ENCODE measurements around the gene GLTPD2.
A peak's percentile ranks its signal among the peaks of the same experiment; 100 is the strongest.

GLTPD2 gene

DNA sequence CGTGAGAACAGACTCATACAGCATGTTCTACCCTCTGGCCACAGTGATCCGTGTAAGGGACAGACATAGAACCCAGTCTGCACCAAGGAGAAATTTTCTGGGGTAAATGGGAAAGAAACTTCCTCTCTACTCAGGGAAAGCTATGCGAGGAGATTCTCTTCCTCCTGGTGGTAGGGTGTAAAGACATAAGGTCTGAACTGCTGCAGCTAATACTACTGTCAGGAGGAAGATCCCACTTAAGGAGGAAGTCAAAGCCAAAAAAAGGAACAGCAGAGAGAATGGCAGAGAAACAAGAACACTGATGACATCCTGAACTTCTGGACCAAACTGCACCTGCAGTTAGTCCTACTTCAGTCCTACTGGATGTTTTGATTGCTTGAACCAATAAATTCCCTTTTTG lies 24.2 kb upstream of the GLTPD2 start:
- peak; percentile 56 for DNase-seq (ENCODE audit: low read depth)
- H3K4me3 ChIP-seq (ENCODE audit: low read depth, low read length) = no peak overlapping the region
- TF ChIP-seq MYC (IDR thresholded peaks at IDR 0.05; ENCODE audit: low read depth, low read length) (no peak), POLR2A (IDR thresholded peaks at IDR 0.05; ENCODE audit: extremely low read depth, insufficient read length) (no peak)
- TF ChIP-seq, protein P1, sequence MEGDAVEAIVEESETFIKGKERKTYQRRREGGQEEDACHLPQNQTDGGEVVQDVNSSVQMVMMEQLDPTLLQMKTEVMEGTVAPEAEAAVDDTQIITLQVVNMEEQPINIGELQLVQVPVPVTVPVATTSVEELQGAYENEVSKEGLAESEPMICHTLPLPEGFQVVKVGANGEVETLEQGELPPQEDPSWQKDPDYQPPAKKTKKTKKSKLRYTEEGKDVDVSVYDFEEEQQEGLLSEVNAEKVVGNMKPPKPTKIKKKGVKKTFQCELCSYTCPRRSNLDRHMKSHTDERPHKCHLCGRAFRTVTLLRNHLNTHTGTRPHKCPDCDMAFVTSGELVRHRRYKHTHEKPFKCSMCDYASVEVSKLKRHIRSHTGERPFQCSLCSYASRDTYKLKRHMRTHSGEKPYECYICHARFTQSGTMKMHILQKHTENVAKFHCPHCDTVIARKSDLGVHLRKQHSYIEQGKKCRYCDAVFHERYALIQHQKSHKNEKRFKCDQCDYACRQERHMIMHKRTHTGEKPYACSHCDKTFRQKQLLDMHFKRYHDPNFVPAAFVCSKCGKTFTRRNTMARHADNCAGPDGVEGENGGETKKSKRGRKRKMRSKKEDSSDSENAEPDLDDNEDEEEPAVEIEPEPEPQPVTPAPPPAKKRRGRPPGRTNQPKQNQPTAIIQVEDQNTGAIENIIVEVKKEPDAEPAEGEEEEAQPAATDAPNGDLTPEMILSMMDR (IDR thresholded peaks at IDR 0.05; ENCODE audit: low read depth, low read length) = no peak
- TF ChIP-seq, protein P2, sequence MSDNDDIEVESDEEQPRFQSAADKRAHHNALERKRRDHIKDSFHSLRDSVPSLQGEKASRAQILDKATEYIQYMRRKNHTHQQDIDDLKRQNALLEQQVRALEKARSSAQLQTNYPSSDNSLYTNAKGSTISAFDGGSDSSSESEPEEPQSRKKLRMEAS (IDR thresholded peaks at IDR 0.05; ENCODE audit: low read depth, low read length) = no peak

DNA sequence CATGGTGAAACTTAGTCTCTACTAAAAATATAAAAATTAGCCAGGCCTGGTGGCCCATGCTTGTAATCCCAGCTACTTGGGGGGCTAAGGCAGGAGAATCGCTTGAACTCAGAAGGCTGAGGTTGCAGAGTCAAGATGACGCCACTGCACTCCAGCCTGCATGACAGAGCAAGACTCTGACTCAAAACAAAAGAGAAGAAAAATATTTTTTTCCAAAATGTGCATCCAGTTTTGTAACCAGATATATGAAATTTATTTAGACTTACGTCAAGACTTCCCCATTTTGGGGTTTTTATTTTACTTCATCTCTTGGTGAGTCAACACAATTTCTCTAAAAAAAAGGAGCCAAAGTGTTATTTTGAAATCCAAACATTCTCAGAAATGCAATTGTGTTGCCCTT lies 22.6 kb upstream of the GLTPD2 start:
- TF ChIP-seq POLR2A (IDR thresholded peaks at IDR 0.05; ENCODE audit: extremely low read depth, insufficient read length) (no peak), MYC (IDR thresholded peaks at IDR 0.05; ENCODE audit: low read depth, low read length) (no peak)
- peak; percentile 30 for DNase-seq (ENCODE audit: low read depth)
- no peak overlapping the region for H3K4me3 ChIP-seq (ENCODE audit: low read depth, low read length)

DNA sequence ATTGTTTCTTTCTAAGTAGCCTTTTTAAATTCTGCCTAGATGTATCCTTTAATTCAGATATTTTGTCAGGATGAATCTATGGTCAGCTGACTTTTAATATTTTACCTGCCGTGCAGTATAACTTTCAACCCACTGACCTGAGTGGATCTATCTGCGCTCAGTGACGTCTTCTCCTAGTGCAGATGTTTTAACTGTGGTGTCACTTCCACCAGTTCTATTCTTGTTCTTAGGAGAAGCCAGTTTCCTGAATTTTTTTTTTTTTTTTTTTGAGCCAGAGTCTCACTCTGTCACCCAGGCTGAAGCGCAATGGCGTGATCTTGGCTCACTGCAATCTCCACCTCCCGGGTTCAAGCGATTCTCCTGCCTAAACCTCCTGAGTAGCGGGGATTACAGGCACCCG lies 22.0 kb upstream of the GLTPD2 start:
- DNase-seq (ENCODE audit: low read depth) = no peak
- no peak for TF ChIP-seq POLR2A (IDR thresholded peaks at IDR 0.05; ENCODE audit: extremely low read depth, insufficient read length)
- TF ChIP-seq, protein P1 (IDR thresholded peaks at IDR 0.05; ENCODE audit: low read depth, low read length) = no peak
- TF ChIP-seq, protein P2 (IDR thresholded peaks at IDR 0.05; ENCODE audit: low read depth, low read length) = no peak
- no peak for TF ChIP-seq MYC (IDR thresholded peaks at IDR 0.05; ENCODE audit: low read depth, low read length)
- H3K4me3 ChIP-seq (ENCODE audit: low read depth, low read length) = no peak overlapping the region

DNA sequence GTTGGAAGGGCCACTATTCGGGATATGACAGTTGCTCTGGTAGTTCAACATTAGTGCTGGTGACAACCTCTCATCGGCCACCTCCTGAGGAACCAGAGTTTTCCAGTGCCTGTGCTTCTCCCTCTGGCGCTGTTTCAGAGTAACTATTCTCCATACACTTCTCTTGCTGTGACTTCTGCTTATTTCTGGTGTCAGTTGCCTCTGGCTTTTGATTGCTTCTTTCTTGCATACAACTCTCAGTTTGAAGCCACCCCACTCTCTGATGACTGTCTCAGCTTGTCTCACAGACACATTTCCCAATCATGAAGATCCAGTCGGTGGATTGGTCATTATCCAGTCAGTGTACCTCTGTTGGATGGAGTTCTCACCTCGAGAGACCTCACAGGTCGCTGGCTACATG lies 20.5 kb upstream of the GLTPD2 start:
- no peak for DNase-seq (ENCODE audit: low read depth)
- H3K4me3 ChIP-seq (ENCODE audit: low read depth, low read length) = no peak overlapping the region
- TF ChIP-seq, protein P2 (IDR thresholded peaks at IDR 0.05; ENCODE audit: low read depth, low read length) = no peak
- TF ChIP-seq POLR2A (IDR thresholded peaks at IDR 0.05; ENCODE audit: extremely low read depth, insufficient read length) = no peak
- no peak for TF ChIP-seq MYC (IDR thresholded peaks at IDR 0.05; ENCODE audit: low read depth, low read length)
- TF ChIP-seq, protein P1 (IDR thresholded peaks at IDR 0.05; ENCODE audit: low read depth, low read length) = no peak

DNA sequence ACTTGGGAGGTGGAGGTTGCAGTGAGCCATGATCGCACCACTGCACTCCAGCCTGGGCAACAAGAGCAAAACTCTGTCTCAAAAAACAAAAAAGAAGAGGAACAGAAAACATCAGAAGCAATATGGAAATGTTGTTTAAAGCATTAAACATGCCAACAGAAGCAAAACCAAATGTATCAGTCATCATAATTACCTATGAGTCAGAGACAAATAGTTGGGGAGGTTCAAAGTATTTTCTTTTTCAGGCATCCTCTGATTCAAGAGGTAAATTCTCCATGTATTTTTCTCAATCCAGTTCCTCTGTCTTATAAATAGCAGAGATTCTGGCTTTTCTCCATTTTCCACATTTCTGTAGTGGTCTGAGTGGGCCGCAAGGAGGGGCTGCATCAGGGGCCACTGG lies 19.1 kb upstream of the GLTPD2 start:
- DNase-seq (ENCODE audit: low read depth) = no peak
- TF ChIP-seq, protein P2 (IDR thresholded peaks at IDR 0.05; ENCODE audit: low read depth, low read length) = no peak
- TF ChIP-seq MYC (IDR thresholded peaks at IDR 0.05; ENCODE audit: low read depth, low read length) (no peak), POLR2A (IDR thresholded peaks at IDR 0.05; ENCODE audit: extremely low read depth, insufficient read length) (no peak)
- TF ChIP-seq, protein P1 (IDR thresholded peaks at IDR 0.05; ENCODE audit: low read depth, low read length) = no peak
- no peak overlapping the region for H3K4me3 ChIP-seq (ENCODE audit: low read depth, low read length)

DNA sequence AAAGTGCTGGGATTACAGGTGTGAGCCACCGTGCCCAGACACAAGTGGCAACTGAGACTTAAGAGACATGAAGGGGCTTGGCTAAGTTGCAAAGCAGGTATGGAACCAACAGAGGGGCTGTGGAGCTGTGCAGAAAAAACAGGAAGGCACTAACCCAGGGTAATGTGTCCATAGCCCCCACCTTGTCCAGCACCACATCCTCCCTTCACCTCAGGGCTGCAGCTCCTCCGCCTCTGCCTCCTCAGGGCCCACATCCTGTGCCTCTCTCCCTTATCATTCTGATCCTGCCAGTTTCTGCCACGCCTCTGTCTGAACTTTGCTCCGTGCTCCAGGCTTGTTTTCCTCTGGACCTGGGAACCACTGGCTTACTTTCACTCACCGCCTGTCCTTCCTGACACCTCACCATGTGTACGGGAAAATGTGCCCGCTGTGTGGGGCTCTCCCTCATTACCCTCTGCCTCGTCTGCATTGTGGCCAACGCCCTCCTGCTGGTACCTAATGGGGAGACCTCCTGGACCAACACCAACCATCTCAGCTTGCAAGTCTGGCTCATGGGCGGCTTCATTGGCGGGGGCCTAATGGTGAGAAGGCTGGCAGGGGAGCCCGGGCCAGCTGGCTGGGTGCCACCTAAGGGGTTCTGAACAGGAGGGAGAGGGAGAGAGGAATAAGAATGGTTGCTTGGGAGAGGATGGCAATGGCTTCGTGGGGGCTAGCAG lies 17.1 kb upstream of the GLTPD2 start, which contains the start of gene TM4SF5:
TM4SF5 (plus strand) TSS at position 368 of the 716 bp plus-strand sequence; CDS start at position 405, 37 bp downstream.
- no peak for DNase-seq (ENCODE audit: low read depth)
- TF ChIP-seq, protein P2 (IDR thresholded peaks at IDR 0.05; ENCODE audit: low read depth, low read length) = no peak
- TF ChIP-seq POLR2A (IDR thresholded peaks at IDR 0.05; ENCODE audit: extremely low read depth, insufficient read length) (no peak), MYC (IDR thresholded peaks at IDR 0.05; ENCODE audit: low read depth, low read length) (no peak)
- TF ChIP-seq, protein P1 (IDR thresholded peaks at IDR 0.05; ENCODE audit: low read depth, low read length) = no peak
- H3K4me3 ChIP-seq (ENCODE audit: low read depth, low read length) = no peak within 1 kb of the TSS

All from NB4 (cell line).